D721Med (cell line): Measurements from ENCODE around the gene SCN2A.

Experiments
- DNase-seq: peaks from one replicate; pipeline ENCODE4 v3.0.0; 2011; ENCODE audit warnings: low spot score; ENCODE audit not compliant: insufficient read length
- FAIRE-seq: peaks from 2 replicates; lab custom pipeline; 2011; peaks lifted over from hg19 to GRCh38; lab: Jason Lieb, UNC
- TF ChIP-seq, protein P1 (sequence below): IDR thresholded peaks from 2 replicates; pipeline ENCODE4 v1.5.1; 2012; ENCODE audit warnings: mild to moderate bottlenecking, control low read depth; ENCODE audit not compliant: insufficient read depth; ENCODE audit errors: missing control alignments

Gene SCN2A

GRCh38 chr2:165369131-165369897, 130.1 kb downstream of the SCN2A start:
- TF ChIP-seq, protein P1, sequence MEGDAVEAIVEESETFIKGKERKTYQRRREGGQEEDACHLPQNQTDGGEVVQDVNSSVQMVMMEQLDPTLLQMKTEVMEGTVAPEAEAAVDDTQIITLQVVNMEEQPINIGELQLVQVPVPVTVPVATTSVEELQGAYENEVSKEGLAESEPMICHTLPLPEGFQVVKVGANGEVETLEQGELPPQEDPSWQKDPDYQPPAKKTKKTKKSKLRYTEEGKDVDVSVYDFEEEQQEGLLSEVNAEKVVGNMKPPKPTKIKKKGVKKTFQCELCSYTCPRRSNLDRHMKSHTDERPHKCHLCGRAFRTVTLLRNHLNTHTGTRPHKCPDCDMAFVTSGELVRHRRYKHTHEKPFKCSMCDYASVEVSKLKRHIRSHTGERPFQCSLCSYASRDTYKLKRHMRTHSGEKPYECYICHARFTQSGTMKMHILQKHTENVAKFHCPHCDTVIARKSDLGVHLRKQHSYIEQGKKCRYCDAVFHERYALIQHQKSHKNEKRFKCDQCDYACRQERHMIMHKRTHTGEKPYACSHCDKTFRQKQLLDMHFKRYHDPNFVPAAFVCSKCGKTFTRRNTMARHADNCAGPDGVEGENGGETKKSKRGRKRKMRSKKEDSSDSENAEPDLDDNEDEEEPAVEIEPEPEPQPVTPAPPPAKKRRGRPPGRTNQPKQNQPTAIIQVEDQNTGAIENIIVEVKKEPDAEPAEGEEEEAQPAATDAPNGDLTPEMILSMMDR, result no peak
- no peak for DNase-seq
- FAIRE-seq, result no peak

GRCh38 chr2:165369898-165370296, 130.7 kb downstream of the SCN2A start:
- DNase-seq, result no peak
- no peak for FAIRE-seq
- TF ChIP-seq, protein P1, result no peak

DNA sequence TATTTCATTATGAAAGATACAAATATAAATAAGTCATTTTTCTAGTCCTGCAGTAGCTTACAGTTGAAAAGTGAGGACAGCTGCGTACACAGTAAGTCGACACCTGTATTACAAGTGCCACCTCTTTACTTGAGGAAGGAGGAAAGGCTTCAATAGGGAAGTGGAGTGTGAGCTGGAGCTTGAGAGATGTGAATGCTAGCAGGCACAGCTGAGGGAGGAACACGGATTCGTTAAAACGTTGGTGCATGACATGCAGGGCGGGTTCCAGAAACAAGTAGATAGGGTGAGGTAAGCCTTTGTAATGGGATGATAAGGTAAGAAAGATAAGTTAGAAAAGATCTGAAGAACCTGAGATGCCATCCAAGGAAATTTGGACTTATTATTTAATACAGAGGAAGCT, 132.1 kb downstream of the SCN2A start:
- TF ChIP-seq, protein P1, result no peak
- no peak for DNase-seq
- no peak for FAIRE-seq

DNA sequence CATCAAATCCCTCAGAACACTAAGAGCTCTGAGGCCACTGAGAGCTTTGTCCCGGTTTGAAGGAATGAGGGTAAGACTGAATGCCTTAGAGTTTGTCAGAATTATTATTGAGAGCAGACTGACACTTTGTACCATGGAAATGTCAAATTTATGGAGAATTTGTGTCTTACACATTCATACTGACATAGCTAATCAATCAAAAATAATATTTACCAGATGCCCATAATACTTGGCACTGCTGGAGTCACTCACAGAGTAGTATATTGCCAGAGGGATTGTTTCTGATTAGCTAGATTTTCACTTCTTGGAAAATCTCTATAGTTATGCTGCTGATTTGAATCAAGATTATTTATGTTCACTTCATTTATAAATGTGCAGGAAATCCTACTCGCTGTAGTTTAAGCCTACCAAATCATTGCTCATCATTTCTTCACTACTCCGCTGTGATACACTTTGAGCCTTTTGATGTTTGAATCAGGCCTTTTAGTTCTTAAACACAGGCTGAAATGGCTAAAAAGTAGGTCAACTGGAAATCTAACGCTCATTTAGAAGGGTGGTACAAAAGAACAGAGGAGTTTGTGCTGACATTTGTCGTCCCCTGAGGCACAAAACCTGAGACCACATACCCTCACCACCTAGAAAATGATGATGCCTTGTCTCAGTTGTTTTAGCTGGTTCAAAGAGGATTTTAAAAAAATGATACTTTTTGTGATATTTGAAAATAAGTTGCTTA, 134.2 kb downstream of the SCN2A start:
- no peak for FAIRE-seq
- DNase-seq, result no peak
- TF ChIP-seq, protein P1, result no peak

DNA sequence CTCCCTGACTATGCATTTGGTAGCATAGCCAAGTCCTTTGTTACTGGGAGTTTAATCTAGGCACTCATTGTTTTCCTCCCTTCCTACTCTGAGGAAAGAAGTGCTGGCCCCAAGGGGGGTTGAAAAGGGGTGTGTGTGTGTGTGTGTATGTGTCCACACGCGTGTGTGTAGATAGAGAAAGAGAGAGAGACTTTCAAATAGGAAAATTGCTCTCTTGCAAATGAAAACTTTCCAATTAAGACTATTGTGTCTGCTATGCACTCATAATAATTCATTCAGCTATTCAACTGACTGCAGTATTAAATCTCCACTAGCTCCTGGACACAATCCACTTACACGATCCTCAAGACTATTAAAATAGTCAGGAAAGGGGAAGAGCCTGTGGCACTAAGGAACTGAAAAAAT, 137.4 kb downstream of the SCN2A start:
- no peak for DNase-seq
- TF ChIP-seq, protein P1, result no peak
- peak; percentile 6 for FAIRE-seq

DNA sequence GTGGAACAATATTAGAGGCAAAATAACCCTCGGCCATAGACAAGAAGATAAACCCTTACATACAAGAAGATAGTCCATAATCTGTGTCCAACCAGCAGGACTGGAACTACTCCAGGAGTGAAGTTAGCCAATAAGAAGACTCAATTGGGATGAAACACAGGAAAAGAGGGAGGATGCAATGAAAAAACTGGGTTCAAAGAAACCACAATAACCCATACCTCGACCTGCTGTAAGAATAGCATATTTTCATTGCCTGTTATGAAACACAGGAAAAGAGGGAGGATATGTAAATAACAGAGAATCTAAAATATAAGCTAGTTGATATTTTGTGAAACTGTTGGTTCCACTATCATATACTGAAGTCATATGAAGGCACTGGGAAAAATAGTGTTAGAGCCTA, 143.1 kb downstream of the SCN2A start:
- FAIRE-seq, result no peak
- no peak for DNase-seq
- TF ChIP-seq, protein P1, result no peak

DNA sequence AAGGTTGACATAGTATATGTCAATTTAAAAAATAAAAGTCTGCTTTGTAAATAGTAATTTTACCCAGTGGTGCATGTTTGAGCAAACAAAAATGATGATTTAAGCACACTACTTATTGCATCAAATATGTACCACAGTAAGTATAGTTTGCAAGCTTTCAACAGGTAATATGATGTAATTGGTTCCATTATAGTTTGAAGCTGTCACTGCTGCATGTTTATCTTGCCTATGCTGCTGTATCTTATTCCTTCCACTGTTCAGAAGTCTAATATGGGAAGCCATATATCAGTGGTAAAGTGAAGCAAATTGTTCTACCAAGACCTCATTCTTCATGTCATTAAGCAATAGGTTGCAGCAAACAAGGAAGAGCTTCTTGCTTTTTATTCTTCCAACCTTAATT, 151.7 kb downstream of the SCN2A start:
- no peak for FAIRE-seq
- TF ChIP-seq, protein P1, result no peak
- DNase-seq, result no peak
